HuH-7.5 (cell line): ENCODE results near the gene ARFGAP3.
"Not testable (repeated sequence)": the region's sequence is repeated elsewhere in the genome, so short reads cannot be mapped to it uniquely, and the experiment has no call there.

Experiments used
- DNase-seq: peaks from one replicate; pipeline ENCODE4 v3.0.0; 2011; ENCODE audit warnings: low spot score

ARFGAP3 gene

GRCh38 chr22:42768385-42769035, 88.6 kb downstream of the ARFGAP3 start:
- DNase-seq = no peak

GRCh38 chr22:42766860-42767259, 90.2 kb downstream of the ARFGAP3 start:
- DNase-seq = no peak

- no peak for DNase-seq
These were observed 92.1 kb downstream of the ARFGAP3 start for GRCh38 chr22:42764895-42765363.

- no peak for DNase-seq
These were observed 93.0 kb downstream of the ARFGAP3 start for GRCh38 chr22:42763965-42764480.

- peak; percentile 4 for DNase-seq
These were observed 96.1 kb downstream of the ARFGAP3 start for GRCh38 chr22:42760806-42761565.

GRCh38 chr22:42758931-42759629, 98.0 kb downstream of the ARFGAP3 start:
- no peak for DNase-seq

GRCh38 chr22:42755553-42755952, 101.5 kb downstream of the ARFGAP3 start:
- not testable (repeated sequence) for DNase-seq

- DNase-seq = not testable (repeated sequence)
These were observed 102.0 kb downstream of the ARFGAP3 start for GRCh38 chr22:42755121-42755520.

- no peak for DNase-seq
These were observed 102.4 kb downstream of the ARFGAP3 start for GRCh38 chr22:42754658-42755057.

- DNase-seq = no peak
These were observed 104.2 kb downstream of the ARFGAP3 start for GRCh38 chr22:42752912-42753311.

GRCh38 chr22:42752230-42752746, 104.8 kb downstream of the ARFGAP3 start:
- DNase-seq = peak; percentile 3

- DNase-seq = not testable (repeated sequence)
These were observed 106.7 kb downstream of the ARFGAP3 start for GRCh38 chr22:42750421-42750820.

- DNase-seq = no peak
These were observed 109.2 kb downstream of the ARFGAP3 start for GRCh38 chr22:42747701-42748513.
